ENCODE data around the gene PRKD2. TPM values are rescaled to one million over a fixed set of nuclear protein-coding genes. Genes with fewer than 3 reads are reported as not detected.

PRKD2 gene
- total and polyA plus RNA-seq, 12 donors = 6.8 to 77.1 (median 26.8) TPM

DNA sequence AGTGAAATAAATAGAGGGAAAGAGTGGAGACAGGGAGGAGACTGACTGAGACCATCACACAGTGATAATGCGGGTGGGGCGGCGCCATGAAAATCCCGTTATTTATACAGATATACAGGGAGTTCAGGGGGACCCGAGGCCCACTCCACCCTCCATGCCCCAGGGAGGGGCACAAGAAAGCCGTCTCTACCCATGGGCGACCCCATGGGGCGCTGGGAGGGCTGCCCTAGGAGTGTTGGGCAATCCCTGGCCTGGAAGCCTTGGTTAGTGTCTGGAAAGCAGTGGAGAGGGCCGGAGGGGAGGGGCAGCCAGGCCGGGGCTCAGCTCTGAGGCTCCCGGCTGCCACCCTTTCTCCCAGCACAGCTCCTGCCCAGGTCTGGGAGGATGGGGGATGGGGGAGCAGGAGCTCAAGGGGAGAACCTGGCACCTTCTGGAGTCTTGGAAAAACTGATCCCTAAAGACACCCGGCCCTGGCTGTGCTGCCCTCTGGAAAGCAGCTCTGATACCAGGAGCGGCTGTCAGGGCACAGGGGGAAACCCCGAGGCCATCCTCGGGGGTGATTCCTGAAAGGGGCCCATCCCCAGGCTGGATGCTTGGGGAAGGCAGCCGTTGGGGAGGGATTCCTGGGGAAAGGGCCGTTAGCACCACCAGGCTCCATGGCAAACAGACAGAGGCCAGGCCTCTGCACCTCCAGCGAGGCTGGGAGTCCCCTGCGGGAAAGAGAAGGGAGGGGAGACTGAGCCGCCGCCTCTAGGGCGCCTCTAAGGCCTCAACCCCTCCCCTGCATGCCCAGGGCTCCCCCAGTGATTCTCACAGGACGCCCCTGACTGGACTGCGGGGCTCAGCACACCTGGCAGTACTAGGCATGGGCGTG is 3.0 kb upstream of the PRKD2 start:
- Histone ChIP-seq H3K9me3 (replicated peaks in 1 of 3) (no peaks in the 10 kb centered on the region), H3K4me3 (no peak overlapping the region), H3K4me1 (replicated peaks in 1 of 2) (peaks cover 15 to 21% of the 10 kb centered on the region in 2 donors), H3K27ac (no peak overlapping the region), H3K36me3 (replicated peaks in 1 of 2) (peaks cover 0 to 51% of the 10 kb centered on the region in 2 donors), H3K27me3 (no peaks in the 10 kb centered on the region)
- TF ChIP-seq, protein P1, sequence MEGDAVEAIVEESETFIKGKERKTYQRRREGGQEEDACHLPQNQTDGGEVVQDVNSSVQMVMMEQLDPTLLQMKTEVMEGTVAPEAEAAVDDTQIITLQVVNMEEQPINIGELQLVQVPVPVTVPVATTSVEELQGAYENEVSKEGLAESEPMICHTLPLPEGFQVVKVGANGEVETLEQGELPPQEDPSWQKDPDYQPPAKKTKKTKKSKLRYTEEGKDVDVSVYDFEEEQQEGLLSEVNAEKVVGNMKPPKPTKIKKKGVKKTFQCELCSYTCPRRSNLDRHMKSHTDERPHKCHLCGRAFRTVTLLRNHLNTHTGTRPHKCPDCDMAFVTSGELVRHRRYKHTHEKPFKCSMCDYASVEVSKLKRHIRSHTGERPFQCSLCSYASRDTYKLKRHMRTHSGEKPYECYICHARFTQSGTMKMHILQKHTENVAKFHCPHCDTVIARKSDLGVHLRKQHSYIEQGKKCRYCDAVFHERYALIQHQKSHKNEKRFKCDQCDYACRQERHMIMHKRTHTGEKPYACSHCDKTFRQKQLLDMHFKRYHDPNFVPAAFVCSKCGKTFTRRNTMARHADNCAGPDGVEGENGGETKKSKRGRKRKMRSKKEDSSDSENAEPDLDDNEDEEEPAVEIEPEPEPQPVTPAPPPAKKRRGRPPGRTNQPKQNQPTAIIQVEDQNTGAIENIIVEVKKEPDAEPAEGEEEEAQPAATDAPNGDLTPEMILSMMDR (IDR thresholded peaks at IDR 0.05) = no peak
- TF ChIP-seq POLR2A (IDR thresholded peaks at IDR 0.05) = no peak
- no peak for DNase-seq
- 77 to 84% (median 81%) methylated on average over 9 to 25 of the region's 25 CpGs for WGBS, 4 donors
- intact Hi-C loops (cut with DNase I) = no loop called here

DNA sequence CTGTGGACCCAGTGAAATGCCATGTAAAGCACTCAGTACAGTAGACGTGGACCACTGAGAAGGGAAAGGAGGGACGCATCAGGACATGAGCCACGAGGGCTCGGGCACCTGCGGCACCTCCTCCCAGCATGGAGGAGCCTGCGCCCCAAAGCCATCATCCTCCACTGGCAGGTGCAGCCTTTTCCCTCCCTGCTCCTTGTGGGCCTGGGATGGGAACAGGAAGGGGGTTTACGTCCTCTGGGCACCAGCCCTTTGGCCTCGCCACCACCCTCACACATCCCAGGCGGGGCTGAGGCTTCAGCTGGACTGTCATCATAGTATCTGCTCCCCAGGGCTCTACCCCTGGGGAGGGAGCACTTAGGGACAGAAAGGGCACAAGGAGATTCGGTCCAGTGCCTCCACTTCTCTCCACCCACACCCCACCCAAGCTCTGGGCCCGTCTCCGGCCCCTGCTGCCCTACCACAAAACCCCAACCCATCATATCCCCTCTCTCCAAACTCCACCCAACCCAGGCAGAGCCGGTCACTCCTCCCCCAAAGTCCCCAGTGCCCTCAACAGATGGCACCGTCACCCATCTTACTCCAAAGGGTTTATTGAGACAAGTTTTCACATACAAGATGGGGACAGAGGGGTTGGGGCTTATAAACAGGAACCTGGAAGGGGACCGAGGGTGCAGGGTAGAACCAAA is 2.2 kb upstream of the PRKD2 start:
- Histone ChIP-seq H3K27me3 (no peaks in the 10 kb centered on the region), H3K9me3 (replicated peaks in 1 of 3) (no peaks in the 10 kb centered on the region), H3K27ac (no peak overlapping the region), H3K4me1 (replicated peaks in 1 of 2) (peaks cover 18 to 25% of the 10 kb centered on the region in 2 donors), H3K36me3 (replicated peaks in 1 of 2) (peaks cover 0 to 43% of the 10 kb centered on the region in 2 donors), H3K4me3 (no peak overlapping the region)
- DNase-seq = no peak
- intact Hi-C loops (cut with DNase I) = no loop called here
- TF ChIP-seq, protein P1 (IDR thresholded peaks at IDR 0.05) = no peak
- no peak for TF ChIP-seq POLR2A (IDR thresholded peaks at IDR 0.05)
- WGBS, 4 donors = 79 to 95% (median 80%) methylated on average over 9 to 15 of the region's 15 CpGs

DNA sequence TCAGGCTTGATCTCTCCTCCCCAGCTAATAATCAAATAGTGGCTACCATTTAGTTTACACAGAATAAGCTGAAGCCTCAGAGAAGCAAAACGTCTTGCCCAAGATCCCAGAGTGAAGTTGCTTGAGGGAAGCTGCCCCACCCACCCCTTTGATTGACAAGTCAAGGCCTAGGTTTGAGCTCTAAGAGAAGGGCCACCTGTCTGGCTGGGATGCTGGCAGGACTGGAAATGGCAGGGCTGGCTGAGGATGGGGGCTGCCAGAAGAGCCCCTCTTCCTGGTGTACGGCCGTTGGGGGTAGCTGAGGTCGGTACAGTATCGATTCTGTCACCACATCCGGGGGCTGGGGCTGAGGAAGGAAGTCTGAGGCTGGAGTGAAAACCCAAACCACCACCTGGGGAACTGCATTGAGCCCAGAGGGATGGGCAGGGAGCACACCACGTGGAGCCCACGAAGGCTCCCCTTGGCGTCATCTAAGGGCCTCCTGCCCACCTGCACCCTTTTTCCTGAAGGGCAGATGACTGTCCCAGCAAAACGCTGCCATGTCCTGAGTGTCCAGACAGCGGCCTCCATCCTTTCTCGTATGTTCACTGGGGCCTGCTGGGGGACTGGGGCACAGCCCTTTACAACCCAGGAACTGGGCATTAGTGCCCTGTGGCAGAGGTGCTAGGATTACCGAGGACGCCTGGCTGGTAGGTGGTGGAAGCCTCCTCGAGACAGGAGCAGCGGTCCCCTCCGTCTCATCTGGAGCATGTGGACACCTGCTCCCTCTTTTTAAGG is 1.4 kb upstream of the PRKD2 start:
- DNase-seq = peak in 1 of 7 donors; percentile 53
- no peaks in the 10 kb centered on the region for H3K9me3 ChIP-seq (replicated peaks in 1 of 3)

More for the DNA sequence above, 1.4 kb upstream of the PRKD2 start:
- intact Hi-C loops (cut with DNase I) = no loop called here
- Histone ChIP-seq H3K27ac (peak overlapping the region in 2 of 5 donors; percentile 85 to 95), H3K4me1 (replicated peaks in 1 of 2) (peaks cover 18 to 25% of the 10 kb centered on the region in 2 donors), H3K27me3 (no peaks in the 10 kb centered on the region), H3K36me3 (replicated peaks in 1 of 2) (peaks cover 0 to 36% of the 10 kb centered on the region in 2 donors), H3K4me3 (peak overlapping the region in 1 of 4 donors; percentile 87)
- 49 to 65% (median 58%) methylated on average over 9 to 17 of the region's 17 CpGs for WGBS, 4 donors
- no peak for TF ChIP-seq POLR2A (IDR thresholded peaks at IDR 0.05)
- TF ChIP-seq, protein P1 (IDR thresholded peaks at IDR 0.05) = no peak

Measured in adrenal gland (tissue), 12 donors.